ACC112 (cell line): ENCODE results near the gene SEC14L3.

Source experiments
- H2AFZ ChIP-seq: fragments of 200-600 bp; sonication (generic); one replicate; pipeline ENCODE4 v1.6.0; 2017; ENCODE audit warnings: antibody characterized with exemption, low read length; ENCODE audit not compliant: unreplicated experiment
- H3K27ac ChIP-seq: fragments of 200-600 bp; sonication (generic); 2 replicates; pipeline ENCODE4 v1.5.1; 2014; ENCODE audit warnings: low read depth, mild to moderate bottlenecking, antibody characterized with exemption, low read length, moderate library complexity
- H3K27me3 ChIP-seq: fragments of 200-600 bp; sonication (generic); 2 replicates; pipeline ENCODE4 v1.6.1; 2014; ENCODE audit warnings: mild to moderate bottlenecking, antibody characterized with exemption, low read length, moderate library complexity, mixed read lengths; ENCODE audit not compliant: insufficient read depth
- H3K36me3 ChIP-seq: fragments of 200-600 bp; sonication (generic); 2 replicates; pipeline ENCODE4 v1.6.1; 2016; ENCODE audit warnings: mild to moderate bottlenecking, antibody characterized with exemption, low read length, moderate library complexity, mixed read lengths; ENCODE audit not compliant: insufficient read depth
- H3K4me1 ChIP-seq: fragments of 200-600 bp; sonication (generic); one replicate; pipeline ENCODE4 v1.6.1; 2016; ENCODE audit warnings: low read length, mixed read lengths; ENCODE audit not compliant: insufficient read depth, unreplicated experiment, control insufficient read depth
- H3K4me3 ChIP-seq: fragments of 200-600 bp; sonication (generic); 2 replicates; pipeline ENCODE4 v1.5.1; 2014; ENCODE audit warnings: mild to moderate bottlenecking, low read depth, low read length
- H3K79me2 ChIP-seq: fragments of 200-600 bp; sonication (generic); one replicate; pipeline ENCODE4 v1.6.0; 2016; ENCODE audit warnings: low read length; ENCODE audit not compliant: control insufficient read depth, unreplicated experiment, insufficient read depth

Gene SEC14L3

GRCh38 chr22:30503551-30503950, 31.7 kb upstream of the SEC14L3 start:
- Histone ChIP-seq H3K36me3 (no peaks in the 10 kb centered on the region), H3K4me3 (no peak overlapping the region), H3K27ac (no peak overlapping the region), H3K4me1 (no peaks in the 10 kb centered on the region), H2AFZ (no peak overlapping the region), H3K79me2 (no peaks in the 10 kb centered on the region), H3K27me3 (no peaks in the 10 kb centered on the region)

DNA sequence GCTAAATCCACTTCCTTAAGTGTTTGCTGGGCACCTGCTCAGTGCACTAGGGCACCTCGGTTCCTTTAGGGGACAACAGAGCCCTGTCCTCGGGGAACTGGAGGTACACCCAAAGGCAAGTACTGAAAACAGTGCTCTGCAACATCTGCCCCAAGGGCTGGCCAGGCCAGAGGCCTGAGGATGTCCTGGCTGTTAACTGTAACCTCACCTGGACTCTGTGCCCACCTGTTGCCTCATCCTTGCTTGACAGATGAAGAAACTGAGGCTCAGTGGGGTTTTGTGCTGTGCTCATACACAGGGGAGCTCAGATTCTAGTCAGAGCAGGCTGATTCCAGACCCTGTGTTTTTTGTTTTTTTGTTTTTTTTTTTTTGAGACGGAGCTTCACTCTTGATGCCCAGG, 31.1 kb upstream of the SEC14L3 start:
- H3K4me1 ChIP-seq, result no peaks in the 10 kb centered on the region
- no peak overlapping the region for H2AFZ ChIP-seq
- H3K79me2 ChIP-seq, result no peaks in the 10 kb centered on the region
- no peaks in the 10 kb centered on the region for H3K27me3 ChIP-seq
- H3K36me3 ChIP-seq, result no peaks in the 10 kb centered on the region
- no peak overlapping the region for H3K4me3 ChIP-seq
- H3K27ac ChIP-seq, result no peak overlapping the region

DNA sequence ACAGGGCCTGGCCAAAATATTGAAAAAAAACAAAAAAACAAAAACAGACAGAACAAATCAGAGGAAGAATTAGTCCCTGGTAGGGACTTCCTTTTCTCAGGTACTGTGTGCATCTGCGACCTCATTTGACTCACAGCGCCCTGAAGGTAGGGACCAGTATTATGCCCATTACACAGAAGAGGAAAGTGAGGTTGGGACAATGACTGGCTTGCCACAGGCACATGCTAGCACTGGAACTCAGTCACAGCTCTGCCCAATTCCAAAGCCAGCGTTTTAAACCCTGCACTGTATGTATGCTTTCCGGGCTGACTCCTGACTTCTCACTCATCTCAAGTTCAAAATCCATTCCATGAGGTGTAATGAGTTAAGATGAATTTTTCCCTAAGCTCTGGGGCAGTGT, 30.3 kb upstream of the SEC14L3 start:
- Histone ChIP-seq H3K4me1 (no peaks in the 10 kb centered on the region), H3K4me3 (no peak overlapping the region), H3K36me3 (no peaks in the 10 kb centered on the region), H3K79me2 (no peaks in the 10 kb centered on the region), H3K27me3 (no peaks in the 10 kb centered on the region), H2AFZ (no peak overlapping the region), H3K27ac (no peak overlapping the region)

DNA sequence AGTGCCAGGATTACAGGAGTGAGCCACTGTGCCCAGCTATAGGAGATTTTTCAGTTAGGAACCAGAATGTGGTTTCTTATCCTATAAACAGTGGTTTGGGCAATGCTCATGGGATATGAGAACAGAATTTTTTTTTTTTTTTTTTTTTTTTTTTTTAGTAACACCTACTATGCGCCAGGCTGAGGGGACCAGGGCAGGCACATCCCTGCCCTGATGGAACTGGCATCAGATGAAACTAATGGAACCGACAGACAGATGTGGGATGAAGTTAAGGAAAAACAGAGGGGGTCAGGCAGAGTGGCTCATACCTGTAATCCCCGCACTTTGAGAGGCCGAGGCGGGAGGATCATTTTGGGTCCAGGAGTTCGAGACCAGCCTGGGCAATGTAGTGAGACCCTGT, 28.8 kb upstream of the SEC14L3 start:
- Histone ChIP-seq H3K36me3 (no peaks in the 10 kb centered on the region), H3K4me3 (no peak overlapping the region), H3K4me1 (no peaks in the 10 kb centered on the region)

GRCh38 chr22:30497466-30498150, 25.8 kb upstream of the SEC14L3 start:
- no peak overlapping the region for H2AFZ ChIP-seq
- H3K36me3 ChIP-seq, result no peaks in the 10 kb centered on the region
- H3K4me3 ChIP-seq, result no peak overlapping the region
- no peak overlapping the region for H3K27ac ChIP-seq
- H3K27me3 ChIP-seq, result 0 out of 2 replicates have a peak, but pooled peaks cover 8% of the 10 kb centered on the region
- no peaks in the 10 kb centered on the region for H3K79me2 ChIP-seq
- no peaks in the 10 kb centered on the region for H3K4me1 ChIP-seq

More for the DNA sequence above, 28.8 kb upstream of the SEC14L3 start:
- H3K27me3 ChIP-seq, result 0 out of 2 replicates have a peak, but pooled peaks cover 4% of the 10 kb centered on the region
- no peak overlapping the region for H3K27ac ChIP-seq
- no peaks in the 10 kb centered on the region for H3K79me2 ChIP-seq
- H2AFZ ChIP-seq, result no peak overlapping the region

- Histone ChIP-seq H3K27ac (no peak overlapping the region), H3K4me3 (no peak overlapping the region), H3K36me3 (no peaks in the 10 kb centered on the region), H3K27me3 (0 out of 2 replicates have a peak, but pooled peaks cover 8% of the 10 kb centered on the region), H3K79me2 (no peaks in the 10 kb centered on the region), H2AFZ (no peak overlapping the region), H3K4me1 (no peaks in the 10 kb centered on the region)
Observed at GRCh38 chr22:30495041-30495784, 23.4 kb upstream of the SEC14L3 start.

GRCh38 chr22:30492144-30492543, 20.3 kb upstream of the SEC14L3 start:
- Histone ChIP-seq H3K4me3 (no peak overlapping the region), H3K79me2 (no peaks in the 10 kb centered on the region), H3K36me3 (no peaks in the 10 kb centered on the region), H2AFZ (no peak overlapping the region), H3K27me3 (0 out of 2 replicates have a peak, but pooled peaks cover 8% of the 10 kb centered on the region), H3K4me1 (no peaks in the 10 kb centered on the region), H3K27ac (no peak overlapping the region)

DNA sequence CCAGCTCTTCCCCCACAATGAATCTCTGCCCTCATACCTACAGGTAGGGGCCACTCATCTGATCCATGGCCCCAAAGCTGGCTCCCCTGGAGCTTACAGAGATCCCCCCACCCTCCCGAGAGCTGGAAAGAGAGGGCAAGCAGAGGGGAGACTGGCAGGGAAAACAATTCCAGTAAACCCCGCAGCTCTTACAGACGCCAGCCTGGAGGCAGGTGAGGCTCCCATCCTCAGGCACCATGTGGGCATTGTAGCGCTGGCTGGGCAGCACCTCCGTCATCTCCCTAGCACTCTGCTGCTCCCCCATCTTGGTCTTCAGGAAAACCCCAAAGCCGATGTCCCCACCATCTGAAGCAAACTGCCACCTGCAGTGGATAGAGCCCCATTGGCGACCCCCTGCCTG, 19.6 kb upstream of the SEC14L3 start:
- Histone ChIP-seq H3K4me1 (no peaks in the 10 kb centered on the region), H2AFZ (no peak overlapping the region), H3K36me3 (no peaks in the 10 kb centered on the region), H3K79me2 (no peaks in the 10 kb centered on the region), H3K27ac (no peak overlapping the region), H3K4me3 (no peak overlapping the region), H3K27me3 (0 out of 2 replicates have a peak, but pooled peaks cover 5% of the 10 kb centered on the region)

DNA sequence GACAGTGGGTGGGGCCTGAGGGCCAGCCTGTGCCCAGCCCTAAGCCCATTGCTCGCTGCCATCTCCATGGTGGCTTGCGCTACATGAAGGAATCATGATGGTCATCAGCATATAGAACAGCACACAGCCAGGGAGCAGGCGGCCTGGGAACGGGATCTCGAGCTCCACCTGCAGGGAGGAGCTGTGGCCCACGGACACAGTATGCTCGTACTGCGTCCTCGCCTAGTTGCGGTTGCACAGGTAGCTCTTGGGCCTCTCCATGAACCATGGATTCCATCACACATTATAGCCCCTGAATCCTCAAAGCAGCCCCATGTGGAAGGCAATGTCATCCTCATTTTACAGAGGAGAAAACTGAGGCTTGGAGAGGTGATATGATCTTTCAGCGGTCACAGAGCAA, 18.6 kb upstream of the SEC14L3 start:
- H3K27ac ChIP-seq, result no peak overlapping the region
- no peak overlapping the region for H3K4me3 ChIP-seq
- no peaks in the 10 kb centered on the region for H3K4me1 ChIP-seq
- H2AFZ ChIP-seq, result no peak overlapping the region
- H3K27me3 ChIP-seq, result 0 out of 2 replicates have a peak, but pooled peaks cover 4% of the 10 kb centered on the region
- H3K36me3 ChIP-seq, result no peaks in the 10 kb centered on the region
- no peaks in the 10 kb centered on the region for H3K79me2 ChIP-seq

GRCh38 chr22:30488121-30488520, 16.3 kb upstream of the SEC14L3 start:
- H3K36me3 ChIP-seq, result no peaks in the 10 kb centered on the region
- H3K27ac ChIP-seq, result no peak overlapping the region
- 0 out of 2 replicates have a peak, but pooled peaks cover under 1% of the 10 kb centered on the region for H3K27me3 ChIP-seq

GRCh38 chr22:30486661-30487115, 14.9 kb upstream of the SEC14L3 start:
- H2AFZ ChIP-seq, result no peak overlapping the region
- H3K79me2 ChIP-seq, result no peaks in the 10 kb centered on the region
- H3K27me3 ChIP-seq, result no peaks in the 10 kb centered on the region
- H3K36me3 ChIP-seq, result no peaks in the 10 kb centered on the region
- no peak overlapping the region for H3K4me3 ChIP-seq
- peaks cover 5% of the 10 kb centered on the region for H3K4me1 ChIP-seq
- no peak overlapping the region for H3K27ac ChIP-seq

More at GRCh38 chr22:30488121-30488520, 16.3 kb upstream of the SEC14L3 start:
- Histone ChIP-seq H2AFZ (no peak overlapping the region), H3K4me1 (no peaks in the 10 kb centered on the region), H3K79me2 (no peaks in the 10 kb centered on the region), H3K4me3 (no peak overlapping the region)
